CD4-positive, alpha-beta T cell treated with Interleukin-10 for 1 hour (primary cell): Measurements from ENCODE around the gene FRMD5.

Experiments used
- DNase-seq: peaks from one replicate; pipeline ENCODE4 v3.0.0-alpha.2; 2020

The FRMD5 gene

GRCh38 chr15:44159492-44159891 lies 35.6 kb downstream of the FRMD5 start:
- DNase-seq, result no peak

- DNase-seq, result no peak
These were observed 37.0 kb downstream of the FRMD5 start for GRCh38 chr15:44158111-44158510.

GRCh38 chr15:44157679-44158078 lies 37.4 kb downstream of the FRMD5 start:
- no peak for DNase-seq

- DNase-seq, result no peak
These were observed 41.7 kb downstream of the FRMD5 start for GRCh38 chr15:44153352-44153751.

GRCh38 chr15:44149224-44149623 lies 45.8 kb downstream of the FRMD5 start:
- no peak for DNase-seq

- DNase-seq, result no peak
These were observed 46.5 kb downstream of the FRMD5 start for GRCh38 chr15:44148580-44148979.

GRCh38 chr15:44147636-44148035 lies 47.4 kb downstream of the FRMD5 start:
- no peak for DNase-seq

- DNase-seq, result no peak
These were observed 49.6 kb downstream of the FRMD5 start for GRCh38 chr15:44145495-44145894.

GRCh38 chr15:44144992-44145391 lies 50.1 kb downstream of the FRMD5 start:
- DNase-seq, result no peak

GRCh38 chr15:44144184-44144583 lies 50.9 kb downstream of the FRMD5 start:
- no peak for DNase-seq

GRCh38 chr15:44137750-44138149 lies 57.3 kb downstream of the FRMD5 start:
- no peak for DNase-seq

- DNase-seq, result no peak
These were observed 58.0 kb downstream of the FRMD5 start for GRCh38 chr15:44136991-44137477.

- no peak for DNase-seq
These were observed 63.0 kb downstream of the FRMD5 start for GRCh38 chr15:44132057-44132456.

- no peak for DNase-seq
These were observed 64.3 kb downstream of the FRMD5 start for GRCh38 chr15:44130778-44131177.

GRCh38 chr15:44129911-44130310 lies 65.2 kb downstream of the FRMD5 start:
- no peak for DNase-seq

GRCh38 chr15:44128443-44128842 lies 66.6 kb downstream of the FRMD5 start:
- no peak for DNase-seq

- no peak for DNase-seq
These were observed 69.2 kb downstream of the FRMD5 start for GRCh38 chr15:44125879-44126278.

GRCh38 chr15:44102675-44103254 lies 92.3 kb downstream of the FRMD5 start:
- no peak for DNase-seq

- DNase-seq, result no peak
These were observed 93.1 kb downstream of the FRMD5 start for GRCh38 chr15:44101944-44102343.

- DNase-seq, result no peak
These were observed 93.8 kb downstream of the FRMD5 start for GRCh38 chr15:44101286-44101685.

- no peak for DNase-seq
These were observed 95.4 kb downstream of the FRMD5 start for GRCh38 chr15:44099671-44100070.

- no peak for DNase-seq
These were observed 97.5 kb downstream of the FRMD5 start for GRCh38 chr15:44097552-44097951.

- DNase-seq, result no peak
These were observed 98.5 kb downstream of the FRMD5 start for GRCh38 chr15:44096596-44096995.

GRCh38 chr15:44094781-44095180 lies 100.3 kb downstream of the FRMD5 start:
- no peak for DNase-seq

- DNase-seq, result no peak
These were observed 101.2 kb downstream of the FRMD5 start for GRCh38 chr15:44093836-44094235.
